Neuronal stem cell (in vitro differentiated cells): ENCODE measurements around the gene PDE6H.

Source experiments
- DNase-seq: peaks from one replicate; pipeline ENCODE4 v3.0.0-alpha.2; 2013; ENCODE audit warnings: low spot score
- H2AFZ ChIP-seq: one replicate; pipeline ENCODE4 v1.6.1; 2013; ENCODE audit warnings: mild to moderate bottlenecking, low read length, inconsistent platforms
- H2AK5ac ChIP-seq: 2 replicates; pipeline ENCODE4 v1.6.1; 2013; ENCODE audit warnings: low read depth, mild to moderate bottlenecking, inconsistent platforms, low read length, moderate library complexity, mixed read lengths
- H2BK120ac ChIP-seq: 2 replicates; pipeline ENCODE4 v1.6.1; 2013; ENCODE audit warnings: low read depth, mild to moderate bottlenecking, inconsistent platforms, low read length, moderate library complexity, mixed read lengths
- H2BK12ac ChIP-seq: one replicate; pipeline ENCODE4 v1.6.1; 2013; ENCODE audit warnings: low read length, inconsistent platforms
- H2BK15ac ChIP-seq: 2 replicates; pipeline ENCODE4 v1.6.1; 2013; ENCODE audit warnings: mild to moderate bottlenecking, low read length, inconsistent platforms, mixed read lengths
- H2BK5ac ChIP-seq: one replicate; pipeline ENCODE4 v1.6.1; 2013; ENCODE audit warnings: inconsistent platforms, mild to moderate bottlenecking, low read length, moderate library complexity
- H3K14ac ChIP-seq: one replicate; pipeline ENCODE4 v1.6.1; 2013; ENCODE audit warnings: low read length, inconsistent platforms
- H3K18ac ChIP-seq: 2 replicates; pipeline ENCODE4 v1.6.1; 2013; ENCODE audit warnings: low read length, inconsistent platforms
- H3K23ac ChIP-seq: 2 replicates; pipeline ENCODE4 v1.6.1; 2013; ENCODE audit warnings: low read depth, mild to moderate bottlenecking, mixed read lengths, low read length, inconsistent platforms; ENCODE audit not compliant: poor library complexity
- H3K27ac ChIP-seq: replicated peaks from 3 replicates; pipeline ENCODE4 v1.5.1; 2013; ENCODE audit warnings: low read length, inconsistent platforms
- H3K27me3 ChIP-seq, 3 experiments: 2 replicates each; pipeline ENCODE4 v1.6.1; 2013; ENCODE audit warnings: low read length in 3 of 3, mild to moderate bottlenecking in 2 of 3, inconsistent platforms in 1 of 3, low read depth in 1 of 3, mixed read lengths in 1 of 3, moderate library complexity in 1 of 3; ENCODE audit not compliant: control insufficient read depth in 3 of 3, insufficient read depth in 3 of 3
- H3K36me3 ChIP-seq, 2 donors: replicated peaks in 1 of 2; 2 replicates each; pipeline ENCODE4 v1.6.1; 2013; ENCODE audit warnings: low read length in 2 of 2; ENCODE audit not compliant: control insufficient read depth in 2 of 2, insufficient read depth in 2 of 2
- H3K4ac ChIP-seq: 2 replicates; pipeline ENCODE4 v1.6.1; 2013; ENCODE audit warnings: inconsistent platforms, mild to moderate bottlenecking, low read length, moderate library complexity
- H3K4me1 ChIP-seq, 2 donors: 1 replicate in 1 of 2; 2 replicates in 1 of 2; pipeline ENCODE4 v1.6.1; 2013; ENCODE audit warnings: low read length in 2 of 2, low read depth in 1 of 2; ENCODE audit not compliant: control insufficient read depth in 2 of 2, insufficient read depth in 1 of 2
- H3K4me2 ChIP-seq: one replicate; pipeline ENCODE4 v1.6.1; 2013; ENCODE audit warnings: mild to moderate bottlenecking, low read length, inconsistent platforms; ENCODE audit not compliant: insufficient read depth, poor library complexity, severe bottlenecking
- H3K4me3 ChIP-seq, 2 donors: 2 replicates each; pipeline ENCODE4 v1.5.1; 2013; ENCODE audit warnings: low read length in 2 of 2, mild to moderate bottlenecking in 2 of 2, inconsistent platforms in 1 of 2, moderate library complexity in 1 of 2
- H3K79me1 ChIP-seq: one replicate; pipeline ENCODE4 v1.6.1; 2013; ENCODE audit warnings: low read depth, mild to moderate bottlenecking, inconsistent platforms, low read length, moderate library complexity
- H3K9ac ChIP-seq: one replicate; pipeline ENCODE4 v1.6.1; 2013; ENCODE audit warnings: mild to moderate bottlenecking, low read depth, low read length, inconsistent platforms; ENCODE audit not compliant: poor library complexity
- H3K9me3 ChIP-seq, 2 donors: replicated peaks in 1 of 2; 2 replicates each; pipeline versions ENCODE3 to v1.6.1; 2013; ENCODE audit warnings: low read length in 2 of 2, mild to moderate bottlenecking in 2 of 2, inconsistent platforms in 1 of 2, low read depth in 1 of 2, mixed read lengths in 1 of 2, moderate library complexity in 1 of 2; ENCODE audit not compliant: control insufficient read depth in 2 of 2, insufficient read depth in 1 of 2
- H4K8ac ChIP-seq: one replicate; pipeline ENCODE4 v1.6.1; 2013; ENCODE audit warnings: low read depth, mild to moderate bottlenecking, inconsistent platforms, low read length, moderate library complexity
- H4K91ac ChIP-seq: one replicate; pipeline ENCODE4 v1.6.1; 2013; ENCODE audit warnings: low read length, low read depth, mild to moderate bottlenecking, inconsistent platforms; ENCODE audit not compliant: poor library complexity
- WGBS, 2 donors: extraction: QIAGEN DNeasy Blood & Tissue Kit; methylation state at CpG; one replicate each; pipeline ENCODE4 v1.1.7; 2013; ENCODE audit warnings: missing lambda C conversion rate in 2 of 2, mixed read lengths in 1 of 2; ENCODE audit not compliant: insufficient read length in 2 of 2, insufficient replicate concordance in 1 of 2; ENCODE audit errors: extremely low coverage in 2 of 2; 5-methylcytosine and 5-hydroxymethylcytosine counted together

PDE6H gene

DNA sequence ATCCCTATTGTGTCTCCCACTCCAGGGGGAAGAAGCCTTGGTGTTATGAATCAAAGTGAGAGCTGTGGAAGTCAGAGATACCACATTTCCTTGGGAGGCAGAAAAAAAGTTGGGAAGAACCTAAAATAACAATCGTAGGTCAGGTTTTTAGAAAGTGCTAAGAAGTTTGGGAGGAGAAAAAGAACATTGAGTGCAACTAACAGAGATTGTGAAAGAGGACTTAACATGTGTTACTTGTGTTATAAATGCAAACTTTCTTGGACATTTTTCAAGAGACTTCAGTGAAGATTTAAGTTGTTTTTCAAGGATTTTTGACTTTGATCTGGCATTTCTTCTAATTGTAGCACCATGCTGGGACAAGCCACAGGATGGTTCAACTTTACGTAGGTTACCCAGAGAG, 26.7 kb upstream of the PDE6H start:
- H2BK120ac ChIP-seq, result no peak overlapping the region
- H3K27ac ChIP-seq, result no peak overlapping the region
- H3K4me3 ChIP-seq, result no peak overlapping the region
- H3K4me1 ChIP-seq, result peaks cover 15% of the 10 kb centered on the region in 2 donors
- H3K27me3 ChIP-seq, result no peaks in the 10 kb centered on the region
- H4K91ac ChIP-seq, result no peak overlapping the region
- no peak overlapping the region for H2AK5ac ChIP-seq
- H2AFZ ChIP-seq, result no peak overlapping the region
- no peak overlapping the region for H3K9ac ChIP-seq
- no peak overlapping the region for H3K14ac ChIP-seq
- H2BK12ac ChIP-seq, result no peak overlapping the region
- no peak overlapping the region for H3K23ac ChIP-seq
- H2BK15ac ChIP-seq, result no peak overlapping the region
- peaks cover 0 to 2% of the 10 kb centered on the region in 2 donors for H3K9me3 ChIP-seq
- no peak overlapping the region for H3K4me2 ChIP-seq
- no peaks in the 10 kb centered on the region for H3K79me1 ChIP-seq
- no peak overlapping the region for H4K8ac ChIP-seq
- no peak overlapping the region for H3K4ac ChIP-seq
- no peak for DNase-seq
- no peak overlapping the region for H2BK5ac ChIP-seq
- H3K36me3 ChIP-seq, result no peaks in the 10 kb centered on the region
- H3K18ac ChIP-seq, result no peak overlapping the region
- WGBS, 2 donors, result no CpG with 5 or more reads among the region's 2 CpGs

DNA sequence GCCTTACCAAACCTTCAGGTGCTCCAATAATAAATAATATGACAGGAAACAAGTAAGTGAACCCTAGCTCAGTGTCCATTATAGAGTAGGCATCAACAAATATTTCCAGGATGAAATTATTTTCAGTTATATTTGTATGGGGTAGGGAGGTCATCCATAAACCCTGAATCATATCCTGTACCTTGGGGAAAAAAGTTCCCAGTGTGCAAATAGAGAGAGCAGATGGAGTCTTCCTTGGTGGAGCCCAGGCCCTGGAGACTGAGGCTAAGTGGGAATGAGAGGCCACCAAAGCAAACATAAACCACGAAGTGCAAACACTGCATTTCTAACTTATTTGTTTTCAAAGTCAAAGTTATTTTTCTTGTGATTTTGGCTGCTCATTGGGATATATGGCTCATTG, 26.0 kb upstream of the PDE6H start:
- Histone ChIP-seq H3K9ac (no peak overlapping the region), H3K79me1 (no peaks in the 10 kb centered on the region), H3K18ac (no peak overlapping the region), H3K36me3 (no peaks in the 10 kb centered on the region), H2BK120ac (no peak overlapping the region), H2BK12ac (no peak overlapping the region), H3K4ac (no peak overlapping the region), H4K8ac (no peak overlapping the region), H2AFZ (no peak overlapping the region), H2BK15ac (no peak overlapping the region), H3K27ac (no peak overlapping the region), H4K91ac (no peak overlapping the region), H3K4me2 (no peak overlapping the region), H3K27me3 (no peaks in the 10 kb centered on the region), H3K4me3 (no peak overlapping the region), H3K14ac (no peak overlapping the region), H3K9me3 (peaks cover 0 to 2% of the 10 kb centered on the region in 2 donors), H3K4me1 (peaks cover 15% of the 10 kb centered on the region in 2 donors), H2AK5ac (no peak overlapping the region), H2BK5ac (no peak overlapping the region), H3K23ac (no peak overlapping the region)
- no CpG with 5 or more reads among the region's 1 CpG for WGBS, 2 donors
- DNase-seq, result no peak

DNA sequence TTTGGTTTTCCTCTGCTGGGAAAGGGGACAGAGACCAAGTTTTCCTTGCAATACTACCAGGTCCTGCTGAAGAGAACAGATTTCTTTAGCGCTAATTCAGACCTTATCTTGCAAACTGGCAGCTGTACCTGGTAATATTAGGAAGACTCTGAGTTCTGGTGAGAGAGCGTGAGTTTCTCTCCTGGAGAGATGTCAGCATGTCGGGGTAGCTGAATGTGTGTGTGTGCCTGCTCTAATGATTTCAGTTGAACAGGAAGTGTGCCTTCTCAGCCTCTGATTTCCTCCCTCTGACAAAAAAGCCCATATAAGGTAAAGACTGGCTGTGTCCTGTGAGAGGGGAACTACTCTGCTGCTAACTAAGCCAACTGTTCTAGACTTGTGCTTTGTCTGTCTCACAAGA, 24.2 kb upstream of the PDE6H start:
- Histone ChIP-seq H2BK5ac (no peak overlapping the region), H3K14ac (no peak overlapping the region), H3K27ac (no peak overlapping the region), H3K27me3 (no peaks in the 10 kb centered on the region), H3K4ac (no peak overlapping the region), H3K9ac (no peak overlapping the region), H3K9me3 (no peaks in the 10 kb centered on the region), H2BK15ac (no peak overlapping the region), H3K4me1 (peaks cover 13 to 15% of the 10 kb centered on the region in 2 donors), H2BK12ac (no peak overlapping the region), H4K8ac (no peak overlapping the region), H2BK120ac (no peak overlapping the region), H3K4me3 (no peak overlapping the region), H3K79me1 (no peaks in the 10 kb centered on the region), H3K23ac (no peak overlapping the region), H3K36me3 (no peaks in the 10 kb centered on the region), H4K91ac (no peak overlapping the region), H3K4me2 (no peak overlapping the region), H3K18ac (no peak overlapping the region), H2AFZ (peak overlapping the region; percentile 76), H2AK5ac (no peak overlapping the region)
- no CpG with 5 or more reads among the region's 3 CpGs for WGBS, 2 donors
- DNase-seq, result no peak

DNA sequence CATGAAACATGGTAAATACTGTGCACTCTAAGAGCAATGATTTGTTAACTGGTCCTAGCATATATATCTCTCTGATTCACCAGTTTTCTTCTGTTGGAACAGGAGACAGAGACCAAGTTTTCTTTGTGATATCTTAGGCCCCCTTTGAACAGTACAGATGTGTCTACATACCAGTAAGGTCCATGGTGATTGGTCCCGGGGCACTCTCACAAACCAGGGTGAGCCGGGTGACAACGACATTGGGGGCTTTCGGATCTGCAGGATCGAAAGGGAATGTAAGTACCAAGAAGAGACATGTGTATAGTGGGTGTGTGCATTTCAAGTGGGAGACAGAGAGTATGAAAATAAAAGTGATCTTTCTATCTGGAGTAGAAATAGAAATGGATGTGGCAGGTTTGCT, 23.2 kb upstream of the PDE6H start:
- Histone ChIP-seq H2BK12ac (no peak overlapping the region), H3K14ac (no peak overlapping the region), H2AK5ac (no peak overlapping the region), H3K4me3 (no peak overlapping the region), H3K79me1 (no peaks in the 10 kb centered on the region), H2AFZ (peak overlapping the region; percentile 76), H3K4ac (no peak overlapping the region), H2BK120ac (no peak overlapping the region), H3K4me1 (peaks cover 13 to 15% of the 10 kb centered on the region in 2 donors), H3K23ac (no peak overlapping the region), H3K9ac (no peak overlapping the region), H2BK15ac (peak overlapping the region; percentile 69), H3K9me3 (no peaks in the 10 kb centered on the region), H2BK5ac (no peak overlapping the region), H3K36me3 (no peaks in the 10 kb centered on the region), H4K91ac (no peak overlapping the region), H3K18ac (no peak overlapping the region), H3K27me3 (no peaks in the 10 kb centered on the region), H3K27ac (no peak overlapping the region), H4K8ac (no peak overlapping the region), H3K4me2 (no peak overlapping the region)
- DNase-seq, result no peak
- no CpG with 5 or more reads among the region's 5 CpGs for WGBS, 2 donors
